H4 (cell line): ENCODE results near the gene RNF213. TPM values are rescaled to one million over a fixed set of nuclear protein-coding genes. Genes with fewer than 3 reads are reported as not detected.

Source experiments
- DNase-seq: peaks from one replicate; pipeline ENCODE4 v3.0.0-alpha.2; 2015; ENCODE audit warnings: low spot score
- total RNA-seq: library from RNA; depleted of rRNA; stranded (reverse); fragments of >200 nt; shearing (Covaris generic); gene quantifications from 2 replicates; pipeline ENCODE4 v1.2.3, GENCODE V29; 2014

RNF213 gene
- total RNA-seq, 1 experiment from 2014 or later, result 65.7 TPM

DNA sequence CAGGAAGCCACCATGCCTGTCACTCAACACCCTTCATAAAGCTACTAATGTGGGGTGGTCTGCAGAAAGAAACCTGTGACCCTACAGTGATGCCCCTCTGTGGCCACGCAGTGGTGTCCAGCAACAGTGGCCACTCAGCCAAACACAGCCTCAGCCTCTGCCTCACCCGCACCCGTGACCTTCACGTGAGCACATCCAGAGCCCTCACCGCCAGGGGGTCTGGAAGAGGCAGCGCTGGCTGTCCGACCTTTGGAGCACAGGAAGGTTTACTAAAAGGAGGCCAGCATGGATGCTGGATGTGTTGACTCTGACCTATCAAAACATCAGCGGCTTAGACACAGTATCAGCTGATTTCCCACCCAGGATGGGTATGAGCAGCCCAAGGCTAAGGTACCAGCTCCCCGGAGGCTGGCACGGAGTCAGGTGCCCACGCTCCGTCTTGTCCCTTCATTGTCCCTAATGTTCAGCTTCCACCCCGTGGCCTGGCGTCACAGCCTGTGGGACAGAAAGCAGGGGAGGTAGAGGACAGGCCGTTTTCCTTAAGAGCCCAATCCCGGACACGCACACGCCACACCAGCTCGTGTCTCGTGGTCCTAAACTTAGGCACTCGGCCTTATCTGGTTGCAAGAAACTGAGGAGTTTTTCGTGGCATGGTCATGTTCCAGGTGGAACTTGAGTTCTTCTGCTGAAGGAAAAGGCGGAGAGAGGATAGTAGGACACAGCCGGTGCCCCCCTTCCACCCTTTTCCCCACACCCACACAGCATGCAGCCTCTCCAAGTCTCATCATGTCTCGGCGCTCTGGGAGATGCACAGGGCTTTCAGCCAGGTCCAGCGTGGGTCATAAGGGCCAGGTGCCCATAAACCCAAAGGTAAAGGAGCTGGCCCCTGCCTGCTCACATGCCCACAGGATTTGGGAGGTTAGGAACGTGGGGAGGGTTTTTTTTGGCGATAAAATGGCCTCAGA is 104.6 kb downstream of the RNF213 start:
- DNase-seq, result no peak

DNA sequence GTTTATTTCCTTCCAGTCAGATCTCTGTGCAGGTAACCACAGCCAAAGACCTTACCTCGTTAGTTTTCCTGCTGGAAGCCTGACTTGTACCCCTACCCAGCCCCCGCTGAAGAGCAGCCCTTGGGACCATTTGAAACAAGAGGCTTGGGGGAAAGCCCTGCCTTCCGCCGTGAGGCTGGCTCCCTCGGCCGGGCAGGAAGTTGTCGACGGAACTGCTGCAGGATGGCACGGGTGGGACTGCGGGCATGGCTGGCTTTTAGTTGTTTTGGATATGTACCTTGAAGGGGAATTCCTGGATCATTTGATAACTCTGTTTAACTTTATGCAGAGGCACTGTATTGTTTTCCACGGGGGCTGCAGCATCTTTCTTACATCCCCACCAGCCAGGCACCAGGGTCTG is 105.3 kb downstream of the RNF213 start:
- no peak for DNase-seq

DNA sequence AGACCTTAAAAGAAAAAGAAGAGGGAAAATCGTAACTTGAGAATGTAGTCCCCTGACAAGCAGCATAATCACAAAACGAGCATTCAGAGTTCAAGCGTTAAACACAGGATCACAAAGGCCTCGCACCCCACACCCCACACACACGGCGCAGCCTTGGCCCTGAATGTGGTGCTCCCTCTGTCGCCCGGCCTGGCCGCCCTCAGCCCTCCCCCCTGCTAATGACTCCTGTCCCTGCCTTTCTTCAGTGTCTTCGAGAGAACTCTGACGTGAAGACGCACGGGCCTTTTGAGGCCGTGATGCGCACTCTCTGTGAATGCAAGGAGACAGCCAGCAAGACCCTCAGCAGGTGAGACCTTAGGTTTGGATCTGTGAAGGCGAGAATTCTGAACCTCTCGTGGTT is 106.9 kb downstream of the RNF213 start:
- no peak for DNase-seq

DNA sequence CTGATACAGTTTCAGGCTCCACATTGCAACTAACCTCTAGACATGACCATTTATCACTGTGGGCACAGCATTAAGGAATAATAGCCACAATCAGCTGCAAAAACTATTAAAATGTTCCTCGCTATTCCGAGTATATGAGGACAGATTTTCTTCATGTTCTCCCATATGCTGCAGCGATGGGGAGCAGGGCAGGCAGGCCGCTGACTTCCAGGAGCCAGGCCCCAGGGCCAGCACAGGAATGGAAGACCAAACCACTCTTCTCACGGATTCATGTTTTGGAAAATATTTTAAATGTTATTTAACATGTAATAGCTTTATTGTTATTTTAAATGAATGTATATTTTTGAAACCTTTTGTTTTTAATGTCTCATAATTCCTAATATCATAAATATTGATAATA is 110.5 kb downstream of the RNF213 start:
- no peak for DNase-seq

DNA sequence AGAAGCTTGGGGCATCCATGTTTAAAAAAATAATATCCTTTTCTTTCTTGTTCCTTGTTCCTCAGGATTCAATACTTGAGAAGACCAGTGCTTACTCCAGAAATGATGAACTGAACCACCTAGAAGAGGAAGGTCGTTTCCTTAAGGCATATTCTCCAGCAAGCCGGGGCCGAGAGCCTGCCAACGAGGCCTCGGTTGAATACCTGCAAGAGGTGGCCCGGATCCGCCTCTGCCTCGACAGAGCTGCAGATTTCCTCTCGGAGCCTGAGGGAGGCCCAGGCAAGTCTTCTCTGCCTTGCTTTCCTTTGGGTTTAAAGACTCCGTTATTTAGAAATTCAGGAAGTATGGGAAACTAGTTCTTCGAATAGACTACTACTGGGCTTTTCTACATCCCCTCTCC is 111.8 kb downstream of the RNF213 start:
- no peak for DNase-seq

DNA sequence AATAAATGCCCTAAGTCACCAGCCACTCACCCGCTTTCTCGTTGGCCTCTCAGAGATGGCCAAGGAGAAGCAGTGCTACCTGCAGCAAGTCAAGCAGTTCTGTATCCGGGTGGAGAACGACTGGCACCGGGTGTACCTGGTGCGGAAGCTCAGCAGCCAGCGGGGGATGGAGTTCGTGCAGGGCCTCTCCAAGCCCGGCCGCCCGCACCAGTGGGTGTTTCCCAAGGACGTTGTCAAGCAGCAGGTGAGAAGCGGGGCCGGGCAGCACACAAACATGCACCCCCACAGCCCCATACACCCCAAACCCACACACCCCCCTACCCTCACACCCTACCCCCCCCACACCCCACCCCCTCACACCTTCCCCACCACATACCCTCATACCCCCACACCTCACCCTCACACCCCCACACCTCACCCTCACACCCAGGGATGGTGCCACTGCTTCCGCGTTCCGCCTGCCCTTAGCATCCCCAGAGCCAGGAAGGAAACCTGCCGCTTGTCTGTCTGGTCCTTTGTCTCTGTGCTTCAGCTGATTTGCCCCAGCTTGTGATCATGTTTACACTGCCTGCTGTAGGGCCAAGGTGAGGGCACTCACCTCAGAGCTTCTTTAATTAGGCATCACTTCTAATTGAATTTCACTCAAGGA is 112.4 kb downstream of the RNF213 start:
- no peak for DNase-seq

DNA sequence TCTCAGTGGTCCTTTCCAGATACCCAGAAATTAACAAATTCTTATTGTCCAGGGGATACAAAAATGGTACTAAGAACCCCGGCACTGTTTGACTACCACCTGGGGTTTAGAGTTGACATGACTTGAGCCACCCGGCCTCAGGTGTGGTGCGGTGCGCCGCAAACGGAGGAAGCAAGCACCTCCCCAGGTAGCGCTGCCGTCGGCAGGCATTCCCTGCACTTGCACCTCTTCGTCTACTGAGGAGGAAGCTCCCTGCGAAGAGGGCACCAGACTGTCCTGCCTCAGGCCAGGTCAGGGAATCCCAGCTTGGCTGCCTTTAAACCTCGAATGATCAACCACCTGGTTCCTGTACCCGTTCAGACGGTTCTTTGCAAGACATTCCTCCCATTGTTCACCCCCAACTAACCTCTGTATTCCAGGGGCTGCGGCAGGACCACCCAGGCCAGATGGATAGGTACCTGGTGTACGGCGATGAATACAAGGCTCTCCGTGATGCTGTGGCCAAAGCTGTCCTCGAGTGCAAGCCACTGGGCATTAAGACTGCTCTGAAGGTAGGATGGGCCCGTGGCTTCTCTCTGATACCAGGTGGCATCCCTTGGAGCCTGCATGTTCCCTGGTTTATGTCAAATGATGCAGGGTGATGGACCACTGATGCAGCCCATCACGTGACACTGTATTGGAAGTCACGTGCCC is 113.5 kb downstream of the RNF213 start:
- no peak for DNase-seq

DNA sequence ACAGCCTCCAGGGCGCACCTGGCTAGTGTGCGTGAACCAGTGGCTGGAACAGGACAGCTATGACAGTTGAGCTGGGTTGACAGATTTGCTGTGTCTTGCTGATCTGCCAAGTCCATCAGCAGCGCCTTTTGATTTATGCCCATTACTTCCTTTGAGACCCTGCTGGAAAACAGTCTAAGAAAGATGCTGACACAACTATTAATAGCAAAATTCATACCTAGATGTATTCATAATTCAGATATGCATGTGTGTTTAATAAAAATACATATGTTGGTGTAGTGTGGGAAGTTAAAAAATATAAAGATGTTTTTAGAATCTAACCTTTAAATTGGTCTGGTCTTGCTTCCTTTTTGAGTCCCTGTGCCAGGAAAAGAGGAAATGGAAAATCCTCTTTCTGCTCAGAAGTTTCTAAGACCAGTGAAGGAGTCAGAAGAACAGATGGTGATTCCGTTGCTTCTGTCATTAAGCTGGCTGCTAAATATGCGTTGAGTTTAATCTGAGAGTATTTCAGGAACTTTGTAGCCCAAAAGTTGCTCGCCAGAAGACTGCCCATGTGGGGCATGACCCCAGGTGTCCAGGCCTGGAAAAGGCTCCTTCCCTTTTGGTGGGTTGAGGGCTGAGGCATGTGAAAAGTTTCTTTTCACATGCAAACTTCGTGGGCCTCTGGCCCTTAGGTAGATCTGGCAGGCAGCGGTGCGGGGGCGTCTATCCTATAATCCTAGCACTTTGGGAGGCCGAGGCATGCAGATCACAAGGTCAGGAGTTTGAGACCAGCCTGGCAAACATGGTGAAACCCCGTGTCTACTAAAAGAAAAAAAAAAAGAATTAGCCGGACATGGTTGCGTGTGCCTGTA is 114.3 kb downstream of the RNF213 start:
- no peak for DNase-seq

DNA sequence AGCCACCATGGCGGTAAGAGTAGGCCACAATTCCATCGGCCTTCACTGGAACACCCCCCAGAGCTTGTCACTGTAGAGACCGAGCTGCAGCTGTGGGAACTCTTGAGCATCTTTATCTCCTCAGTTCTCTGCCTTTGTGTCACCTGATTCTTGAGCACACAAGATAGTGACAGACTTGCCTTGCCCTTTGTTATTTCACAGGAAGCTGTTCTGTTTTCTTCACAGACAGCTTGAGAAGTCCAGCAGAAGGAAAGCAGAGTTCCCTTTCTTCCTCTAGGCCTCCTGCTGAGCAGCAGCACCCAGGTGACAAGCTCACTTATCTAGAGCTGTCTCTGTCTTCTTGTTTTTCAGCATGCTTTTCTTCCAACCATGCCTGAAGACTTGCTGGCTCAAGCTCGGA is 115.9 kb downstream of the RNF213 start:
- DNase-seq, result no peak

DNA sequence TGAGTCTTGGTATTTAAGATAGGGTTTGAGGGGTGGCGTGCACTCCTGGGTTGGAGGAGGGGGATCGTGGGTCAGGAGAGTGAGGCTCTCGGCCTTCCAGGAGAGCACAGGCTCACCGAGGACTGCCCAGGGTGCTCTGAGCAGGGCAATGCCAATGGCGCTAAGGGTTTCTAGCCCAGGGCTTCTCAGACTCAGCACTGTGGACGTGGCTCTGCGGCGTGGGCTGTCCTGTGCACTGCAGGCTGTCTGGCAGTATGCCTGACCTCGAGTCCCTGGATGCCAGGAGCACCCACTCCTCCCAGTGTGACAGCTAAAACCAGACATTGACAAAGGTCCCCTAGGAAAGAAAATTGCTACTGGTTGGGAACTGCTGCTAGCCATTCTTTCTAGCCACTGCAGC is 117.1 kb downstream of the RNF213 start:
- DNase-seq, result no peak

DNA sequence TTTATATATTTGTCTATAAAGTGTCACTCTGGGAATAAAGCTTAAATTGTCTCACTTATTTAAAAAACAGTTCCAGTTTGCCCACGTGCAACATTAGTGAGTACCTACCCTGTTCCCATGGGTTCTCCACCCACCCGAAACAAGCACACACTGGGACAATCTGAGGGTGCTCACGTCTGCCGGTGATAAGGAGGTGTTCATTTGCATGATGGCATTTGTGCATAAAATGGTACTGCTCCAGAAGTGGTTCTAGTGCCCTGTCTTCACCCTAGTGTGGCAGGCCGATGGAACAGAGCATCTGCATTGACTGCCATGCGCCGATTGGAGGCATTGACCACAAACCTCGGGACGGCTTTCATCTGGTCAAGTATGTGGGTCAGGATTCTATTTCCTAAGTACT is 118.7 kb downstream of the RNF213 start:
- no peak for DNase-seq

DNA sequence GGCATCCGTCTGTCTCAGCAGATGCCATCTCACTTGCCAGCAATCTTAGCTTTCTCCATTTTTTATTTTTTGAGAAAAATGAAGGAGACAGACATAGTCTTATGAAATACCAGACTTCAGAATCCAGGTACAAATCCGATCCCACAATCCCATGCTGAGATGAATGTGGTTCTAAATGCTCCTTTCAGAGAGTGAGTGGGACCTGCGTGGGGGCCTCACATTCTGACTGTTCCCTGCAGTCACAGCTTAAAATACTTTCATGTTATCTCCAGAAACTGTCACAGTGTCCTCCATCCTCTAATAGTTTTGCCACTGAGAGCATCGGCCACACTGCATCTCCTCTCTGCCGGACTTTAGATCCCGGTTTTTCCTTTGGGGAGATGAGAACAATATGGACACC is 119.4 kb downstream of the RNF213 start:
- no peak for DNase-seq

DNA sequence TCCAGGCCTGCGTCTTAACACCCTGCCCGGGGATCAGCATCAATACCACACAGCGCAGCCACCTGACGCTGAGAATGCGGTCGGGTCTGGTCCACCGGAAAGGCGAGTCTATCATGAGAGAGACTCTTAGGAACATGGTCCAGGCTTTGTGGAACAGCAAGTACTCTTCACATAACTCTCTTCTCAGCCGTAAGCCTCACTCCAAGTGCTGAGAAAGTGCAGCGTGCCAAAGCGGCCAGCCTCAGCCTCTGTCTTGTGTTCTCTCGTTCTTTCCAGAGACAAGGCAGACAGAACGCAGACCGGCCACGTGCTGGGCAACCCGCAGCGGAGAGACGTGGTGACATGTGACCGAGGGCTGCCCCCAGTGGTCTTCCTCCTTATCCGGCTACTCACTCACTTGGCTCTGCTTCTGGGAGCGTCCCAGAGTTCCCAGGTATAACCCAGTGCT is 119.9 kb downstream of the RNF213 start:
- no peak for DNase-seq

DNA sequence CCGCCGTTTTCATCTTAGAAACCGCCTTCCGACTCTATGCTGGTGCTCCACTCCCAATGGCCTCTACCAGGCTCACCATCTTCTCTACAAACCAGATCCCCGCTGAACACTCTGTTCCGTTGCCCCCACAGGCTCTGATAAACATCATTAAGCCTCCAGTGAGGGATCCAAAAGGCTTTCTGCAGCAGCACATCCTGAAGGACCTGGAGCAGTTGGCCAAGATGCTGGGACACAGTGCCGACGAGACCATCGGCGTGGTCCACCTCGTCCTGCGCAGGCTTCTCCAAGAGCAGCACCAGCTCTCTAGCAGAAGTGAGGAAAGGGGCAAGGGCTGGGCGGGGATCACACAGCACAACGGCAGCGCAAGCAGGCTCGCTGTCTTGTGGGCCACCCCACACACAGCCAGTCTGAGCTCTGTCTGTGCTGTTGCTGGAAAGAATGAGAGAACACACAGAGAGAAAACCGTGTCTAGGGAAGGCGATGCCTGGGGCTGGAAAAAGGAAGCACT is 120.8 kb downstream of the RNF213 start:
- no peak for DNase-seq

DNA sequence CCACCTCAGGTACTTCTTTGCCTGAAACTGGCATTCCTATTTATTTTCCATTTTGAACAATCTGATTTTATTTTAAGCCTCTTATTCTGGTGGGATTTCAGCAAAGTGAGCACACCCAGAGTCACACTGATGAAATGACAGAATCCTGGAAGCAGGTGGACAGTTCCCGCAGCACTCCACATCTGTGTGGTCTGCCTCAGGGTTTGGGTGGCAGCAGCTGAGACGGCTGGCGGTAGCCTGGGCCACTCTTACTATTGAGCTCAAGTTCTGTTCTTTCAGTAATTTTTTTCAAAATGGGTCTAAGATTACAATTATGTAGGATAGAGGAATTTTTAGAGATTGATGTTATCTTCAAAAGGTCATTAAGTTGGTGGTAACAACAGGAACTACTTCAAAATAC is 121.8 kb downstream of the RNF213 start:
- DNase-seq, result no peak

DNA sequence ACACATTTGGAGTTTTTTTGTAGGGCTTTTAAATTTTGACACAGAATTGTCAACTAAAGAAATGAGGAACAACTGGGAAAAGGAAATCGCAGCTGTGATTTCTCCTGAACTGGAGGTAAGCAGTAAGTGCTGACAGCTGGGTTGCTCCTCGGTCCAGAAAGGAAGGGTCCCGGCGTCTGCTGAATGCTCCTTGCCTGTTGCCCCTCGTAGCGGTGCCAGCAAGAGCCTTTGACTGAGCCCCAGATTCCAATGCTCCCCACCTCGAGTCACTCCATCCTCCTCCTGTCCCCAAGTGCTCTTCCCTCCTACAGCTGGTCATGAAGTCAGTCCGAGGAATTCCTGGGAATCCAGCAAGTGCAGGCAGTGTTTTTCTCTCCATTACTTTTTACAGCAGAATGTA is 122.3 kb downstream of the RNF213 start:
- no peak for DNase-seq

DNA sequence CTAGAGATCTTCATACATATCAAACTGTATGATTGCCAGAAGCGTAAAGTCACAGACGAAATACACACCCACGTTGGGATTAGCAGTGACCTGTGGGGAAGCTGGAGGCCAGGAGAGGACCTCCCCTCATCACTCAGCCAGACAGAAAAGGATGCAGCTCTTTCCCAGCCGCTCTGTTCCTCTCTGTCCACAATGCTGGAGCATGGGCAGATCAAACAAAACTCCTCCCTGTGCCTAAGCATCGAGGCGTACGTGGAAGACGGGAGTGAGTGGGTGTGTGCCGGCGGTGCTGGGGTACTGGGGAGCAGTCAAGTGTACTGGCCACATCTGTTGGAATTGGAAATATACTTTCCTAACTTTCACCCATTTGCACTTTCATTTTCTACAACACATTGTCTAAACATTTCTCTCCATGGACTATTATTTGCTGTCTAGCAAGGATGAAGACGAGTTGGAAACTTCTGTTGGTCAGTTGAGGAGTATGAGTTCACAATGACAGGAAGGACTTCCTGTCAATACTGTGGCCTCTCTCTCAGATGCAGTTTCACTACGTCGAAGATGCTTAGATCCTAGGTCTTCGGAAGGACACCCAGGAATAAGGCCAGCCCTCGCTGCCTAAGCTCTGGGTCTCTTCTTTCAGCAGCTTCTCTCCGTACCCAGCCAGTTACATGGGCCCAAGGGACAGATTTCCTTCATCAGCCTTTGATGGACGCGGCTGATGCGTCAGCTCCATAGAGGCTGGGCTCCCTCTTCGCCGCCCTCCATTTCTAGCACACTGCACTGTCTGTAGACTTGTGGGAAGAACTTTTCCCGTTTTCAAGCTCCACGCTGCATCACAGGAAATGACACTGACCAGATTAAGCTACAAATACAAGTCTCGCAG is 123.7 kb downstream of the RNF213 start:
- DNase-seq, result no peak

DNA sequence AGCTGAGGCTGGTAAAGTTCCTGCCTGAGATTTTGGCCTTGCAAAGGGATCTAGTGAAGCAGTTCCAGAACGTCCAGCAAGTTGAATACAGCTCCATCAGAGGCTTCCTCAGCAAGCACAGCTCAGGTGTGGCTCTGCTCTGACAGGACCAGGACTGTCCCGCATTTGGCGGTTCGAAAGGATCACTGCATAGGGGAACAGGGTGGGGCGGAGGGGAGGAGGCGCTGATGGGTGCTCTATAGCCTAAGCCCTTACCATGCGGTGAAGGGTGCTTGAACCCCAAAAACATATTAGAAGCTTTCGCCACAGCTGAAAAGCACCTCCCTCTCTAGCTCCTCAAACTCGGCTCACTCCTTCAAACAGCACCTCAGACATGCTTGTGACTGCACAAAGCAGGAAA is 124.4 kb downstream of the RNF213 start:
- DNase-seq, result no peak

DNA sequence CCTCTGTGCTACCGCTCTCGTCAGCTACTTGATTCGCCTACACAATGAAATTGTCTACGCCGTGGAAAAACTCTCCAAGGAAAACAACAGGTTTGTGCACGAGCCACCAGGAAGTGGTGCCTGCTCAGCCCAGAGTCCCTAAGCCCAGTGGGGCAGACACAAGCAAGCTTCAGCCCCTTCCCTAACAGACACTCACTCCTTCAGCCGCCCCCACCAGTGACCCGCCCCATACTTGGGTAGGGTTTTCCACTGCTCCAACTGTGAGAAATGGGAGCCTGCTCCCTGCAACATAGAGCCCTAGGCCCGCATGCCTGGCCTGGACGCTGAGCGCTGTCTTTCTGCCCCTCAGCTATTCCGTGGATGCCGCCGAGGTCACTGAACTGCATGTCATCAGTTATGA is 125.7 kb downstream of the RNF213 start:
- no peak for DNase-seq

DNA sequence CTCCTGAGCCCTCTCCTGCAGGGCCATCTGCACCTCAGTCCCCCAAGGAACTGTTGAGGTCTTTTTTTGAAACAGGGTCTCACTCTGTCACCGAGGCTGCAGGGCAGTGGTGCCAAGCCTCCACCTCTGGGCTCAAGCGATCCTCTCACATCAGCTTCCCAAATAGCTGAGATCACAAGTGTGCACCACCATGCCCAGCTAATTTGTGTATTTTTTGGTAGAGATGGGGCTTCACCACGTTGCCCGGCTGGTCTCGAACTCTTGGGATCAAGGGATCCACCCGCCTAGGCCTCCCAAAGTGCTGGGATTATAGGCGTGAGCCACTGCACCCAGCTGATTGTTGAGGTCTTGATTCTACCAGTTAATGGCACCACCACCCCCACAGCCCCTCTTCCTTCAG is 126.4 kb downstream of the RNF213 start:
- DNase-seq, result no peak
